Loucy (cell line): Measurements from ENCODE around the gene PKP4.

ENCODE experiments used
- H2AFZ ChIP-seq: fragments of 200-600 bp; sonication (generic); 2 replicates; pipeline ENCODE4 v1.6.0; 2016; ENCODE audit warnings: antibody characterized with exemption, mild to moderate bottlenecking, low read length, moderate library complexity
- H3F3A ChIP-seq: fragments of 200-600 bp; 2 replicates; pipeline ENCODE4 v1.6.0; 2016; ENCODE audit warnings: antibody characterized with exemption, low read depth, mild to moderate bottlenecking
- H3K27me3 ChIP-seq: fragments of 200-600 bp; sonication (generic); 2 replicates; pipeline ENCODE4 v1.6.1; 2014; ENCODE audit warnings: low read length, mild to moderate bottlenecking; ENCODE audit not compliant: insufficient read depth, poor library complexity, severe bottlenecking
- H3K36me3 ChIP-seq: fragments of 200-600 bp; sonication (generic); 2 replicates; pipeline ENCODE4 v1.6.1; 2016; ENCODE audit warnings: low read length; ENCODE audit not compliant: insufficient read depth
- H3K4me1 ChIP-seq: fragments of 200-600 bp; sonication (generic); 2 replicates; pipeline ENCODE4 v1.5.1; 2014; ENCODE audit warnings: low read length, mild to moderate bottlenecking; ENCODE audit not compliant: insufficient read depth, poor library complexity, severe bottlenecking
- H3K4me2 ChIP-seq: fragments of 200-600 bp; sonication (generic); 2 replicates; pipeline ENCODE4 v1.6.0; 2014; ENCODE audit warnings: antibody characterized with exemption, low read length, low read depth, mild to moderate bottlenecking; ENCODE audit not compliant: poor library complexity, severe bottlenecking
- H3K4me3 ChIP-seq: fragments of 200-600 bp; sonication (generic); 2 replicates; pipeline ENCODE4 v1.5.1; 2014; ENCODE audit warnings: low read length, mild to moderate bottlenecking, mixed read lengths; ENCODE audit not compliant: poor library complexity, severe bottlenecking
- H3K79me2 ChIP-seq: fragments of 200-600 bp; sonication (generic); 2 replicates; pipeline ENCODE4 v1.6.1; 2014; ENCODE audit warnings: low read length; ENCODE audit not compliant: insufficient read depth
- H3K9ac ChIP-seq: fragments of 200-600 bp; sonication (generic); 2 replicates; pipeline ENCODE4 v1.6.0; 2014; ENCODE audit warnings: mild to moderate bottlenecking, low read depth, low read length, moderate library complexity; ENCODE audit not compliant: poor library complexity, severe bottlenecking
- H3K9me2 ChIP-seq: fragments of 200-600 bp; sonication (generic); replicated peaks from 2 replicates; pipeline ENCODE4 v1.6.1; 2016; ENCODE audit warnings: low read depth, low read length, mixed read lengths
- H3K9me3 ChIP-seq: fragments of 200-600 bp; sonication (generic); 2 replicates; pipeline ENCODE4 v1.6.1; 2014; ENCODE audit warnings: mild to moderate bottlenecking, antibody characterized with exemption, low read length, low read depth; ENCODE audit not compliant: insufficient read depth
- H4K20me1 ChIP-seq: fragments of 200-600 bp; sonication (generic); 2 replicates; pipeline ENCODE4 v1.6.0; 2014; ENCODE audit warnings: antibody characterized with exemption, low read length, mild to moderate bottlenecking; ENCODE audit not compliant: insufficient read depth, poor library complexity, severe bottlenecking
- EZH2phosphoT487 ChIP-seq: fragments of 200-600 bp; IDR thresholded peaks from 2 replicates; pipeline ENCODE4 v1.6.1; 2018; ENCODE audit warnings: antibody characterized with exemption, mild to moderate bottlenecking, moderate library complexity, borderline replicate concordance
- TF ChIP-seq, protein P1 (sequence below): fragments of 200-600 bp; sonication (generic); conservative IDR thresholded peaks from 2 replicates; pipeline ENCODE4 v1.5.1; 2014; ENCODE audit warnings: mild to moderate bottlenecking, antibody characterized with exemption, low read length

Gene PKP4

DNA sequence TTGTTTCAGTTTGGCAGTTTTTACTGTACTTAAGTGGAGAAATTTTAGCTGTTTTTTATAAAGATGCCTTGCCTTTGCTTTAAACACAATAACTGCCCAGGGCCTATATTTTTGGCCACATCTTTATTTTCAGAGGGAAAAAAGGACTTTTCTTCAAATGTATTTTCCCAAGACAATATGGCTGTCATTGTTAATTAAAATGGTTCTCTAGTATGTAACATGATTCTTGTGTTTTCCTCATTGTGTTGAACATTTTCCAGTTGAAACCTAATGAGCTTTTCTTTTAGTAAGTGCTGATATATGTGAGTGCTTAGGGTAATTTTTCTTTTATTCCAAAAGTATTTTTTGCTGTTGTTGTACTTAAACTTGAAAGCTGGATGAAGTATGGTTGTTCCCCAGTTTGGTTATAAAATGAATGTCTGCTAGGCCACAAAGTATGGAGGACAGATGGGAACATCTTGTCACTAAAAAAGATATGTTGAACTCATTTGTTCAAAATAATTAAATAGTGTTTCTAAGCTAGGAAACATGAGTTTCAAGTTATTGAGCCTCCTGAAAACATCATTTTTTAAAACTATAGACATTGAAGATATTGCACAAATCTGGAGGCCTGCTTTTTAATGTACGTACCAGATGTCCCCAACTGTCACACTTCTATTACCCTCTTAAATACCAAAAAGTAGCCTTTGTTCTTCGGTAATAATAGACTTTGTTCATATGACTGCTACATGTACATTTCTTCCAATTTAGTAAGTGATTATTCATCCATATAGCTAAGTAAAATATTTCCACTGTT, 190.9 kb downstream of the PKP4 start:
- H3K9me2 ChIP-seq, result no peaks in the 10 kb centered on the region
- H2AFZ ChIP-seq, result no peak overlapping the region
- H3K27me3 ChIP-seq, result no peaks in the 10 kb centered on the region
- H4K20me1 ChIP-seq, result no peaks in the 10 kb centered on the region
- no peak overlapping the region for H3K4me2 ChIP-seq
- H3K4me3 ChIP-seq, result no peak overlapping the region
- H3K79me2 ChIP-seq, result no peaks in the 10 kb centered on the region
- no peak for TF ChIP-seq EZH2phosphoT487
- TF ChIP-seq, protein P1, sequence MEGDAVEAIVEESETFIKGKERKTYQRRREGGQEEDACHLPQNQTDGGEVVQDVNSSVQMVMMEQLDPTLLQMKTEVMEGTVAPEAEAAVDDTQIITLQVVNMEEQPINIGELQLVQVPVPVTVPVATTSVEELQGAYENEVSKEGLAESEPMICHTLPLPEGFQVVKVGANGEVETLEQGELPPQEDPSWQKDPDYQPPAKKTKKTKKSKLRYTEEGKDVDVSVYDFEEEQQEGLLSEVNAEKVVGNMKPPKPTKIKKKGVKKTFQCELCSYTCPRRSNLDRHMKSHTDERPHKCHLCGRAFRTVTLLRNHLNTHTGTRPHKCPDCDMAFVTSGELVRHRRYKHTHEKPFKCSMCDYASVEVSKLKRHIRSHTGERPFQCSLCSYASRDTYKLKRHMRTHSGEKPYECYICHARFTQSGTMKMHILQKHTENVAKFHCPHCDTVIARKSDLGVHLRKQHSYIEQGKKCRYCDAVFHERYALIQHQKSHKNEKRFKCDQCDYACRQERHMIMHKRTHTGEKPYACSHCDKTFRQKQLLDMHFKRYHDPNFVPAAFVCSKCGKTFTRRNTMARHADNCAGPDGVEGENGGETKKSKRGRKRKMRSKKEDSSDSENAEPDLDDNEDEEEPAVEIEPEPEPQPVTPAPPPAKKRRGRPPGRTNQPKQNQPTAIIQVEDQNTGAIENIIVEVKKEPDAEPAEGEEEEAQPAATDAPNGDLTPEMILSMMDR, result no peak
- H3K9ac ChIP-seq, result no peak overlapping the region
- H3K36me3 ChIP-seq, result 0 out of 2 replicates have a peak, but pooled peaks cover 2% of the 10 kb centered on the region
- H3F3A ChIP-seq, result no peaks in the 10 kb centered on the region
- H3K9me3 ChIP-seq, result no peaks in the 10 kb centered on the region
- peaks cover 21% of the 10 kb centered on the region for H3K4me1 ChIP-seq

- no peak overlapping the region for H3K4me2 ChIP-seq
- no peak overlapping the region for H2AFZ ChIP-seq
- H3K9me2 ChIP-seq, result no peaks in the 10 kb centered on the region
- no peaks in the 10 kb centered on the region for H3K9me3 ChIP-seq
- H3K27me3 ChIP-seq, result no peaks in the 10 kb centered on the region
- H3F3A ChIP-seq, result no peaks in the 10 kb centered on the region
- H3K9ac ChIP-seq, result no peak overlapping the region
- H3K4me1 ChIP-seq, result peaks cover 21% of the 10 kb centered on the region
- no peaks in the 10 kb centered on the region for H3K79me2 ChIP-seq
- H3K36me3 ChIP-seq, result no peaks in the 10 kb centered on the region
- H3K4me3 ChIP-seq, result no peak overlapping the region
- no peaks in the 10 kb centered on the region for H4K20me1 ChIP-seq
- no peak for TF ChIP-seq EZH2phosphoT487
- TF ChIP-seq, protein P1, result no peak
Measured at GRCh38 chr2:158649846-158650245, 193.1 kb downstream of the PKP4 start.

- TF ChIP-seq, protein P1, result no peak; the same call in 1 of the 2 replicates
- TF ChIP-seq EZH2phosphoT487, result no peak
- Histone ChIP-seq H3K36me3 (no peaks in the 10 kb centered on the region), H3K9me2 (no peaks in the 10 kb centered on the region), H4K20me1 (no peaks in the 10 kb centered on the region), H3F3A (no peaks in the 10 kb centered on the region), H3K79me2 (no peaks in the 10 kb centered on the region), H3K4me1 (peaks cover 21% of the 10 kb centered on the region), H3K4me3 (no peak overlapping the region), H2AFZ (no peak overlapping the region), H3K4me2 (no peak overlapping the region), H3K9ac (no peak overlapping the region), H3K9me3 (no peaks in the 10 kb centered on the region), H3K27me3 (no peaks in the 10 kb centered on the region)
Measured at GRCh38 chr2:158650646-158651357, 194.1 kb downstream of the PKP4 start.
